ENCODE measurements around the gene CTAG2. TPM values are rescaled to one million over a fixed set of nuclear protein-coding genes. Genes with fewer than 3 reads are reported as not detected.

CTAG2 gene
- total RNA-seq, 4 donors from 2014 or later = not detected

DNA sequence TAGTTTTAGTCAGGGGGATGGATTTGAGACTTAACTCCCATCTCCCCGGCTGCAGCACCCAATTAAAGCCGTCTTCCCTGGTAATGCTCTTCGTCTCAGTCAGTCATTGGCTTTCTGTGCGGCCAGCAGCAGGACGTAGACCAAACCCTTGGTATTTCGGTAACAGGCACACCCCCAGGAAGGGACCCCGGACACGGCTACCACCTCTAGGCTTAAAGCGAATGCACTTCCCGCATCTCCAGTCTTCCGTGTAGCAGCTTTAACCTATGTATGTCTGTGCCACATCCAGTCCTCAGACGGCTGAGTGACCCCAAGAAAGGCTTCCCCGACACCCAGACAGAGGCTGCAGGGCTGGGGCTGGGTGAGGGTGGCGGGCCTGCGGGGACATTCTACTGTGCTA is 1.5 kb upstream of the CTAG2 start:
- Histone ChIP-seq H3K4me1 (no peaks in the 10 kb centered on the region), H3K9me3 (no peaks in the 10 kb centered on the region), H3K27ac (no peak overlapping the region), H3K36me3 (no peaks in the 10 kb centered on the region), H3K4me3 (no peak overlapping the region), H3K27me3 (no peaks in the 10 kb centered on the region)
- intact Hi-C loops (cut with DNase I; ENCODE audit: low total_unique reads) (no loop called here), in situ Hi-C loops (cut with MboI; ENCODE audit: low pct_ligation_motif_present in 1 of 4, low pct_unique_long_range_greater_than_20kb in 1 of 4, low sequenced_read_pairs in 3 of 4) (no loop called here)
- no peak for DNase-seq
- TF ChIP-seq, protein P1, sequence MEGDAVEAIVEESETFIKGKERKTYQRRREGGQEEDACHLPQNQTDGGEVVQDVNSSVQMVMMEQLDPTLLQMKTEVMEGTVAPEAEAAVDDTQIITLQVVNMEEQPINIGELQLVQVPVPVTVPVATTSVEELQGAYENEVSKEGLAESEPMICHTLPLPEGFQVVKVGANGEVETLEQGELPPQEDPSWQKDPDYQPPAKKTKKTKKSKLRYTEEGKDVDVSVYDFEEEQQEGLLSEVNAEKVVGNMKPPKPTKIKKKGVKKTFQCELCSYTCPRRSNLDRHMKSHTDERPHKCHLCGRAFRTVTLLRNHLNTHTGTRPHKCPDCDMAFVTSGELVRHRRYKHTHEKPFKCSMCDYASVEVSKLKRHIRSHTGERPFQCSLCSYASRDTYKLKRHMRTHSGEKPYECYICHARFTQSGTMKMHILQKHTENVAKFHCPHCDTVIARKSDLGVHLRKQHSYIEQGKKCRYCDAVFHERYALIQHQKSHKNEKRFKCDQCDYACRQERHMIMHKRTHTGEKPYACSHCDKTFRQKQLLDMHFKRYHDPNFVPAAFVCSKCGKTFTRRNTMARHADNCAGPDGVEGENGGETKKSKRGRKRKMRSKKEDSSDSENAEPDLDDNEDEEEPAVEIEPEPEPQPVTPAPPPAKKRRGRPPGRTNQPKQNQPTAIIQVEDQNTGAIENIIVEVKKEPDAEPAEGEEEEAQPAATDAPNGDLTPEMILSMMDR (IDR thresholded peaks at IDR 0.05) = no peak
- TF ChIP-seq EP300 (IDR thresholded peaks at IDR 0.05; ENCODE audit: low read depth) = no peak
- TF ChIP-seq POLR2AphosphoS5 (IDR thresholded peaks at IDR 0.05) = no peak
- 96% methylated on average over 15 of the region's 15 CpGs; no CpG with 5 or more reads in 1 of the 2 donors for WGBS, 2 donors (ENCODE audit: low coverage in 1 of 2)

DNA sequence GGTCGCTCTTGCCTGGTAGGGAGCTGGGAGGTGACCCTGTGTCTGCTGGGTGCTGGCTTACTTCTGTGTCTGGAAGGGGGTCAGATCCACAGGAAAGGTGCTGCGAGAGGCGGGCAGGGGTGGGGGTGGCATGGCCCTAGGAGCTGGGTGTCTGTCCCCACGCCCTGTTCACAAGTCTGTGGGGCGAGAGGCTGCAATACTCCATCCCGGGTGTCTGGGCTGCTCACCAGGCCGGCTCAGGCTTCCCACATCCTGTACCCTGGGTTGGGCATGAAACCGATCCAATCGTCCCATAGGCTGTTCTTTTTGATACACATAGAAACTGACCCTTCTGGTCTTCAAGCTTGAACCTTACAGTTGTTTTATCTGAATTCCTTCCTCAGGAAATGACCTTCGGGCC is 993 bp upstream of the CTAG2 start:
- WGBS, 2 donors (ENCODE audit: low coverage in 1 of 2) = 90% methylated on average over 10 of the region's 10 CpGs; no CpG with 5 or more reads in 1 of the 2 donors
- H3K4me1 ChIP-seq = no peaks in the 10 kb centered on the region
- intact Hi-C loops (cut with DNase I; ENCODE audit: low total_unique reads) = no loop called here
- H3K9me3 ChIP-seq = no peaks in the 10 kb centered on the region
- H3K4me3 ChIP-seq = no peak overlapping the region
- TF ChIP-seq EP300 (IDR thresholded peaks at IDR 0.05; ENCODE audit: low read depth) = no peak
- no peak for TF ChIP-seq POLR2AphosphoS5 (IDR thresholded peaks at IDR 0.05)
- TF ChIP-seq, protein P1 (IDR thresholded peaks at IDR 0.05) = no peak
- no peak for TF ChIP-seq POLR2A (IDR thresholded peaks at IDR 0.05)
- H3K36me3 ChIP-seq = no peaks in the 10 kb centered on the region
- H3K27ac ChIP-seq = no peak overlapping the region
- no peaks in the 10 kb centered on the region for H3K27me3 ChIP-seq
- in situ Hi-C loops (cut with MboI; ENCODE audit: low pct_ligation_motif_present in 1 of 4, low pct_unique_long_range_greater_than_20kb in 1 of 4, low sequenced_read_pairs in 3 of 4) = no loop called here
- no peak for DNase-seq

DNA sequence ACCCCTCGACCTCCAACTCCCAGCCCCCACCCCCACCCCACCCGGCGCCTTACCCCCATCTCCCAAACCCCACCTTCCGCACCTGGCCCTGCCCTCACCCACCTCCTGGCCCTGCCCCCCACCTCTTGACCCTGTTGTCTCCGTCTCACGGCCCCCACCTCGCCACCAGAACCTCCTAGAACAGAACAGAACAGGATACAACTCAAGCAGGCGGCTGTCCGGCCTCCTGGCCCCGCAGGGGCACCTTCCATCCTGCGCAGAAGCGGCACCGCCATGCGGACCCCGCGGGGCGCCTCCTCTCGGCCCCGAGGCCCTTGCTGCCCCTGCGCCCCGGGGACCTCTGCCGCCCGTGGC is 354 bp downstream of the CTAG2 start:
- H3K9me3 ChIP-seq = no peaks in the 10 kb centered on the region
- no peak overlapping the region for H3K4me3 ChIP-seq
- no peaks in the 10 kb centered on the region for H3K4me1 ChIP-seq
- H3K36me3 ChIP-seq = no peaks in the 10 kb centered on the region
- 96% methylated on average over 16 of the region's 23 CpGs; no CpG with 5 or more reads in 1 of the 2 donors for WGBS, 2 donors (ENCODE audit: low coverage in 1 of 2)
- in situ Hi-C loops (cut with MboI; ENCODE audit: low pct_ligation_motif_present in 1 of 4, low pct_unique_long_range_greater_than_20kb in 1 of 4, low sequenced_read_pairs in 3 of 4) = no loop called here
- no peak for TF ChIP-seq POLR2AphosphoS5 (IDR thresholded peaks at IDR 0.05)
- no peak for TF ChIP-seq POLR2A (IDR thresholded peaks at IDR 0.05)
- TF ChIP-seq, protein P1 (IDR thresholded peaks at IDR 0.05) = no peak
- no peak for TF ChIP-seq EP300 (IDR thresholded peaks at IDR 0.05; ENCODE audit: low read depth)
- no peak for DNase-seq
- no peak overlapping the region for H3K27ac ChIP-seq
- no peaks in the 10 kb centered on the region for H3K27me3 ChIP-seq
- intact Hi-C loops (cut with DNase I; ENCODE audit: low total_unique reads) = no loop called here

DNA sequence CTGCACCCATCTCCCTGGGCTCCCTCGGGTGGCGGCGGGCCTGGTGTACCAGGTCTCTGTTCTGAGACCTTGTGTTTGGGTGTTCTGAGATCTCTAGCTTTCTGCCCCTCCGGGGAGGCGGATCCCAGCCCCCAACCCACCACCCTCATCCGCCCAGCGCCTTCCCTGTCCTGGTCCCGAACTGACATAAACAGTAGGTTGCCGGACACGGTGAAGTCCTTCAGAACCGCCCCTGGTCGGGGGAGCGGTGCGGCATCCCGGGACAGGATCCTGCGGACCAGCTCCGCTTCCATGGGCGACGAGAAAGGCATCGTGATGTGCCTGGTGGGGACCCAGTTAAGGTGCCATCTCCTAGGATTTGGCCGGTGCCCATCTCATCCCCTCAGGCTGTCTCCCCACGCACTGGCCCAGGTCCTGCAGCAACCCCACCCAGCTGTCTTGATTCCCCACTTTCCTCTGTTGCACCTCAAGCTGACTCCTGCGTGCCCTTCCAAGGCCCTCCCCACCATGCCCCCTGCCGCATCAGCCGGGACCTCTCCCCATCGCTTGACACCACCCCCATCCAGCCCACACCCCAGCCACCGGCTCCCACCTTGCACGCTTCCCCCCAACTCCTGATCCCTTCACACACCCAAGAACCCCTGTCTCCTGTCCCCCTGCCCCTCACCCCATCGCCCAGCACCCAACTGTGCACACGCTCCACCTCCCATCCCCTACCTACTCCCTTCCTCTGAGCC is 900 bp downstream of the CTAG2 start:
- H3K27ac ChIP-seq = no peak overlapping the region
- no peaks in the 10 kb centered on the region for H3K9me3 ChIP-seq
- no peak for DNase-seq
- H3K4me1 ChIP-seq = no peaks in the 10 kb centered on the region
- no peaks in the 10 kb centered on the region for H3K36me3 ChIP-seq
- in situ Hi-C loops (cut with MboI; ENCODE audit: low pct_ligation_motif_present in 1 of 4, low pct_unique_long_range_greater_than_20kb in 1 of 4, low sequenced_read_pairs in 3 of 4) (no loop called here), intact Hi-C loops (cut with DNase I; ENCODE audit: low total_unique reads) (no loop called here)
- WGBS, 2 donors (ENCODE audit: low coverage in 1 of 2) = 94% methylated on average over 24 of the region's 30 CpGs; no CpG with 5 or more reads in 1 of the 2 donors
- H3K27me3 ChIP-seq = no peaks in the 10 kb centered on the region
- TF ChIP-seq POLR2A (IDR thresholded peaks at IDR 0.05) (no peak), EP300 (IDR thresholded peaks at IDR 0.05; ENCODE audit: low read depth) (no peak), POLR2AphosphoS5 (IDR thresholded peaks at IDR 0.05) (no peak)
- TF ChIP-seq, protein P1 (IDR thresholded peaks at IDR 0.05) = no peak
- no peak overlapping the region for H3K4me3 ChIP-seq
